Fibroblast of peridontal ligament (primary cell): ENCODE data around the gene PZP.
"Not testable (repeated sequence)": the region's sequence is repeated elsewhere in the genome, so short reads cannot be mapped to it uniquely, and the experiment has no call there.

ENCODE experiments used
- DNase-seq: peaks from one replicate; pipeline ENCODE4 v3.0.0-alpha.2; 2010; ENCODE audit errors: extremely low read depth

The PZP gene

DNA sequence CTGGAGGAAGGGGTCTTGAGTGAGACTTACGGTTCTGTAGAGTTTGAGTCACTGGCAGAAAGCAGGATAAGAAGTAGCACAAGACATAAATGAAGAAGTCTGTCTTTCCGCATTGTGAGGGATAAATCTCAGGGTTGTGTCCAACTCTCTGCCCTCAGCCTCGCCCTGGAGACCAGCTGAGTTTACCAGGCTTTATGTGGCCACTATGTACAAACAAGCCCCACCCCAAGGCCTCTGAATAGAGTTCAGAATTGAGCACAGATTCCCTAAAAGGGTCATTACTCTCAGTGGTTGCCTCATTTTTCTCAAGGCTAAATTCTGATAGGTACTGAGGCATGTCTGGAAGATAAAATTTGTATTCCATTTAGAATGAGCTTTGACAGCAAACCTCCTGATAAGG, at the start of gene PZP:
TSS of gene PZP (minus strand) at position 167 of the 400 bp plus-strand sequence. CDS start at position 113, 54 bp downstream.
- no peak for DNase-seq

DNA sequence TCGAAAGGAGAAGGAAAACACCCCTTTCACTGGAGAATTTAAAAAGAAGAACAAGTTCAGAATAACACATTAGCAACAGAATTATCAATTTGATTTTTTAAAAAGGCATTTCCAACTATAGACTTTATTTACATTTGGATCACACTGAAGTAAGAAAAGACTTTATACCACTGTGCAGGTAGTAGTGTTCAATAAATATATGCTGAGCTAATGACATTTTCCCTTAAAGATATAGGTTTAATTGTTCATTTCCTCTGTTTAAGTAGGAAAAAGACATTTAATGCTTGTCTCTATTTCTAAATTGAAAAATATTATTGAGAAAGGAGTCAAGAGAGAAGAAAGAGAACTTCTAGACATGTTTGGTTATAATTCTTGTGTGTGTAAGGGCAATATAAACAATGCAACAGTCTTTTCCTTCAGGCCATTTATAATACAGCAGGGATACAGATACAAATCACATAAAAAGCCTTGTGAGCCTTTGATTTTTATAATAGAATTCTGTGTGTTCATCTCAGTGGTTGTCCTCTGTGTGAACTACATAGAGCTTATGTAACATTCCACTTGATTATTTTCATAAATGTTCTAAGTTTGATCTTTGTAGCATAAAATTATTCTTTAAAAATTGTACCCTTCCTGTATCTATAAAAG, 48.7 kb upstream of the PZP start:
- no peak for DNase-seq

DNA sequence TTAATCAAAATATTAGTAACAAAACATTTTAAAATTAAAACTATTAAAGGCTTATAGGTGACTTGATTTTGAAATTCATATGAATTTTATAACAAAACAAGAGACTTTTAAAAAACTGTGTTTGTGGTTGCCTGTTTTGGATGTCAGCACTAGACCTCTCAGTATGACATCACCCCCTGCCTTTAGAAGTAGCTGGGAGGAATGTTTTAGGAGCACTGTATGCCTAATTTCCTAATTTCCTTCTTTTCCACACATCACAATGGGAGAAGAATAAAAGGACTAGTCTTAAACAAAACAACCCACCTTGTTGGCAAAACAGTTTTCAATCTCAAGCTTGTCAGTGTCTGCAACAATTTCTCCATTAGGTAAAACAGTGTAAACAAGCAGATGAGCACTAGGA, 48.1 kb upstream of the PZP start:
- no peak for DNase-seq

DNA sequence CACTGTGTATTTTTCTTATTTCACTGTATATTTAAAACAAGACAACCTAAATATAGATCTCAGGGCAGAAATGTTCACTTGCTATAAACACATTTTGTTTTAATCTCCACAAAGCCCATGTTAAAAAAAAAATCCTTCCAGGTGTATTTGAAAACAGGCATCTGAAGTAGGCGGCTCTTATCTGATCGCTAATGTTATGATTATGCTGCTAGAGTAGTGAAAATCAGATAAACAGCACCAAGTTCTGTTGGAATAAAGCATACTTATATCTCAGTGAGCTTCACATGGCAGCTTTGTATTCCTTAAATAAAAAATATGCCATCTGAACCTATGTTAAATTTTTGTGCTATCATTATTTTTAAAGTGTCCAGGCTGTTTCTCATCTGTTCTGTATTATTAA, 47.6 kb upstream of the PZP start:
- DNase-seq: no peak

DNA sequence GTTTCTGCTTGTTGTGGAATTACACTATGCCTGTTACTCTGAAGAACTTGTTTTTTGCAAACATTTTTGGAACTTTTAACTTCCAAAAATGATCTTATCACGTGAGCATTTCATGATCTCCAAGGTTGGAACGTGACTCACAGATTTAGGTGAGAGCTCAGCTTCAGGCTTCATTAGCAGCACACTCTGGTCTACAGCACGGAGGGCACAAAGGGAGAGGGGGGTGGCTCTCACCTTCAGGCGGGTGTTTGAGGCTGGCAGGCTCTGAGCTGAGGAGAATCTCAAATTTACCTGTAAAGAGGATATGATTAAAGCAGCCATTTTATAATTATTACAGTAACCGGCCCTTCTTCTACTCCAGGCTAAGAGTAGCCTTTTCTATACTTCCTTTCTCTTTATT, 45.3 kb upstream of the PZP start:
- DNase-seq: no peak

DNA sequence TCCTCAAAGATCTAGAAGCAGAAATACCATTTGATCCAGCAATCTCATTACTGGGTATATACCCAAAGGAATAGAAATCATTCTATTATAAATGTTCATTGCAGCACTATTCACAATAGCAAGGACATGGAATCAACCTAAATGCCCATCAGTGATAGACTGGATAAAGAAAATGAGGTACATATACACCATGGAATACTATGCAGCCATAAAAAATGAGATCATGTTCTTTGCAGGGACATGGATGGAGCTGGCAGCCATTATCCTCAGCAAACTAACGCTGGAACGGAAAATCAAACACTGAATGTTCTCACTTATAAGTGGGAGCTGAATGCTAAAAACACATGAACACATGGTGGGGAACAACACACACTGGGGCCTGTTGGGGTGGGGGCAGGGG, 44.6 kb upstream of the PZP start:
- not testable (repeated sequence) for DNase-seq

DNA sequence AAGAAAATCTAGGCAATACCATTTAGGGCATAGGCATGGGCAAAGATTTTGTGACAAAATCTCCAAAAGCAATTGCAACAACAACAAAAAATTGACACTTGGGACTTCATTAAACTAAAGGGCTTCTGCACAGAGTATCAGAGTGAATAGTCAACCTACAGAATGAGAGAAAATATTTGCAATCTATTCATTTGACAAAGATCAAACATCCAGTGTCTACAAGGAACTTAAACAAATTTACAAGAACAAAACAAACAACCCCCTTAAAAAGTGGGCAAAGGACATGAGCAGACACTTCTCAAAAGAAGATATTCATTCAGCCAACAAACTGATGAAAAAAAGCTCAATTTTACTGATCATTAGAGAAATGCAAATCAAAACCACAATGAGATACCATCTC, 44.1 kb upstream of the PZP start:
- no peak for DNase-seq

DNA sequence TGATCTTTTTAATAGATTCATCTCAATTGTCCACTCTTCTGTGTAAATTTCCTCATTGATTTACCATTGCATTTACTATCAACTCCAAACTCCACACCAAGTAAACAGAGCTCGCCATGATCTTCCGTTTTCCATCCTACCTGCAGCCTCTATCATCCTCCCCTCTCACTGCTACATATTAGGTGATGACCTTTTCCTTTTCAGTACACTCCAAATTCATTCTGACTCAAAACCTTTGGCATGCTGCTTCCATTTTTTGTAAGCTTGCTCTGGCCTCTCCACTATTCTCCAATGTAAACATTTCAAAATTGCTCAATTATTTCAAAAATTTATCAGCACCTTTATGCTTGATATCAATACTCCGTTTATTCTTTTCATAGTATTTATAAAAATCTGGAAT, 40.2 kb upstream of the PZP start:
- DNase-seq: no peak

DNA sequence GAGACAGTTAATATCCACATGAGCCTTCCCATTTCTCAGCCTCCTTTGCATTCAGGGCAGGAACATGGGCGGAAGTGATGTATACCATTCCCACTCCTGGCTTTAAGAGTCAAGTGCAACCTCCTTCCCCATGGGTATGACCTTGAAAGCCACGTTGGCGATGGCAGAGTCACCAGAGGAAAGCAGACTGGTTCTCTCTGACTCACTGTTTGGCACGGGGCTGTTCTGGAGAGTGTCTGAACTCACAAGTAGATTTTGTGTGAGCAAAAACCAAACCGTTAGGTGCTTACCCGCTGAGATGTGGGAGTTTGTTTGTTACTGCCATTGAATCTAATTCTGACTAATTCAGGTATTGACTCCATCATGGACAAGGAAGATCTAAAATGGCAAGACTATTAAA, 36.7 kb upstream of the PZP start:
- no peak for DNase-seq

DNA sequence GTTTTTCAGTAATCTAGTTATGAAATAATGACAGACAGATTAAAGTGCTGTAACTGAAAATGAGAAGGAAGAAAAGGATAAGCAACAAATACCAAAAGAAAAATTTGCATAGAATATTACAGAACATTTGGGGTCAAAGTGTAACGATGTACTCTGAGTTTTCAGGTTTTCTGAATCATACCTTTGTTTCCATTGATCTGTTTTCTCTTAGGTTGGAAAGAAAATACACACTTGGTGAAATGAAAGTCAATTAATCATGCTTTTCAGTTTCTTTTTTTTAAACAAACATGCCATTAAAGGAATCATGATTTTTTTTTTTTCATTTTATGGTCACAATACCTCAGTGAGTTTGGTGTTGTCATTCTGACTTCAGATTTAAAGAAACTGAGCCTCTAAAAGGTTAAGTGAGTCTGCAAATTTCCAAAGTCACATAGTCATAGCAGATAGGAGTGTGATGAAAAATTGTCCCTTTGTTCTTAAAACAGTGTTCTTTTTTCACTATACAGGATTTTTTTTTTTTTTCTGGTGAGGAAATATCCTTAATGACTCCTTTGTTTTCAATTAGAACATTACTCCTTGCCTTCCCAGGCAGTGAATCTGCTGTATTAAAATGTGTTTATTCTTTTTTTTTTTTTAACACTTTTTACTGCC, 35.9 kb upstream of the PZP start:
- no peak for DNase-seq

DNA sequence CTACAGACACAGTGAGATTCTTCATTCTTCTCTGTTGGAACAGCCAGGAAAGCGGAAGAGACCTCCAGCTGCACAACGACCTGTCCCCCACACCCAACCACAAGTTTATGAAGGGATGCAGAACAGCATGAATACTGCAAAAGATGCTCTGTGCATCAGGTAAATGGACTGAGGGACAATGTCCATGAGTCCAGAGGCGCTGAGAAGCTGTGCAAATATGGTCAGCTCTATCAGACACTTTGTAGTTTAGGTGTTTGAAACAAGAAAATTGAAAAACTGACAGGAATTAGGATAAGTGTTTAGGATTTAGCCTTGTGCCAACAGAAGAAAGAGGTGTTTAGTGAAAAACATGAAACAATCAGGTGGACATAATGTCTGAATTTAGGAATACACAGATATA, 33.1 kb upstream of the PZP start:
- DNase-seq: no peak

DNA sequence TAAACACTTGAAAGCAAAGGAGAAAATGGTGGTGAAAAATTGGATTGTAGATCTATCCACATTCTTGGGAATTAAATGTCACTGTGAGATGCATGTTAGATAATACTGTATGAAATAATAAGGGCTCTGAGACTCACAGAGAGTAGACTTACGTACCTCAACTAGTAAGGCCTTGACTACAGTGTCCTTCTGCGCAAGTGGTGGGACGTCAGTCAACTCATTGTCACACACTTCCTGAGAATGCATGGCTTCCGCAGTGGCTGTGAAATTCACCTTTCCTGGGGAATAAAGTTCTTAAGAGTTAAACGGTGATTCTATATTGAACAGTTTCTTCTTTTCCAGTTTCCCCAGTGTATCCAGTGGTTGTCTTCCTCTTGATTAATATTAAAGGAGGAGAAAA, 32.6 kb upstream of the PZP start:
- no peak for DNase-seq

DNA sequence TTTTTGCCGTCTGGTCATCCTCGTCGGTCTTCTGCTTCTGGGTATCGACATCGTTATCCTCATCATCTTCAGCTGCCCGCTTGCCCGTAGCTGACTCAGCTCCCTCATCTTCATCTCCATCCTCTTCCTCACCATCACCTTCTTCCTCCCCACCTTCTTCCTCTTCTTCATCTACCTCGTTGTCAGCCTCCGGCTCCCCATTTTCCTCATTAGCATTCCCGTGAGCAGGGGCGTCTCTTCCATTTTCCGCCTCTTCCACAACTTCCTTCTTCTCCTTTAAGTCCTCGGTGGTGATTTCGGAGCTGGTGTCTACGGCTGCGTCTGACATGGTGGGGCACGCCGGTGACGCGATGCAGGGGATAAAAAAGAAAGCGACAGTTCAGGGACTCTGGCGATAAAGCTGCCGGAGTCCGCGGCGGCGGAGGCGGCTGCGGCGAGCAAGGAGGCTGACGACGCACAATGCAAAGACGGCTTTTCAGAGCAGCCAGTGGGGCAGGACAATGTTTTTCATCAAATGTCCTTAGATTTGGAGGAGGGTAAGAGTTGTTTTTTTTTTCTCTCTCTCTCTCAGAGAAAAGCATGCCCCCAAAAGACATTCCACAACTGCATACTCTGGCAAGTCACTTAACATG, 31.9 kb upstream of the PZP start:
- DNase-seq: not testable (repeated sequence)

DNA sequence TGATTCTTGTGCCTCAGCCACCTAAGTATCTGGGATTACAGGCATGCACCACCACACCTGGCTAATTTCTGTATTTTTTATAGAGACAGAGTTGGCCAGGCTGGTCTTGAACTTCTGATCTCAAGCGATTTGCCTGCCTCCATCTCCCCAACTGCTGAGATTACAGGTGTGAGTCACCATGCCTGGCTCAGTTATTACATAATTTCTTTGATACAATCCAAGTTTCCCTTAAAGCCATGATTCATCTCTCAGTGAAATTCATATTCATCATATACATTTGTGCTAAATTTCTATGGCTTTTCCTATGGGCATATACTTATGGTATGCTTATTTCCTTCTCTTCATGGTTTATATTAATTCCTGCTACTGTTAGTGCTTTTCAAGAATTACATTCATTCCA, 29.1 kb upstream of the PZP start:
- DNase-seq: no peak

DNA sequence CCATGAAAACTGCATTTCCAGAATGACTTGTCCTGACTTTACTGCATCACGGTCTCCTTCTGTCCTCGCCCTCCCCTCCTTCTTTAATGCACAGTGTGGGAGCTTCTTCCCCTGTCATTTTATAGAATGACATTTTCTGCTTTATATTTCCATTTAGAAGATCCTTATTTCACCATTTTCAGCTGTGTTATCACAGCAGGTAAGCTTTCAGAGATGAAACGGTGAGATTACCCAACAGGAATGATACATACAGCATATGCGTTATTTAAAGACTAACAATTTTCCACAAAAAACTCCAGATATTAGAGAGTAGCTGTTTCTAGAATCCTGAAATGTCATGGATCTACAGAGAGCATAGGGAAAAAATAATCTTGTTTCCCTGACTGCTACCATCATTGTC, 27.3 kb upstream of the PZP start:
- no peak for DNase-seq

DNA sequence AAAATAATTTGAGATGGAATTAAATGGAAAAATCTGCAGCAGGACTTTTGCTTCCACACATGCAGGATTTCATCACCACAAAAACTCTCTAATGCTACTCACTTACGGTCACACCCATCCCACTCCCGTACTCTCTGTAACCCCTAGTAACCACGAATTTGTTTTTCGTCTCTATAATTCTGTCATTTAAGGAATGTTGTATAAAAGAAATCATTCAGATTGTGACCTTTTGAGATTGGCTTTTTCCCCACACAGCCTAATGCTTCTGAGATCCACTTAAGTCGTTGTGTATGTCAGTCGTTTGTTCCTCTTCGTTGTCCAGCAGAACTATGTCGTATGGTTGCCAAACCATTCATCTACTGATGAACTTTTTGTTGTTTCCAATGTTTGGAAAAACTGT, 19.8 kb upstream of the PZP start:
- no peak for DNase-seq

DNA sequence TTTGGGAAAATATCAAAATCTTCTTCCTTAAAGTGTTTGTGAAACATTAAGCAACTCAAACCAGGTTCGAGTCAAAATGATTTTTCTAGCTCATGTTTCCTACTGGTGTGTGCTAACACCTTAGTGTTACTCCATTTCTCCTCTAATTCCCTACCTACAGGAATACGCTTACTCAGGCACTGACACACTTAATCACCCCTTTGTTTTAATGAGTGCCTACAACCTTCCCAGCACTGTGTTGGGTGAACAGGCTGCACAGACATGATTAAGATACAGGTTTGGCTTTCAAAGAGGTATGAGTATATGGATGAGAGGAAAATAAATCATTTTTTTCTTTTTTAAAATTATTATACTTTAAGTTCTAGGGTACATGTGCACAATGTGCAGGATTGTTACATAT, 15.6 kb upstream of the PZP start:
- no peak for DNase-seq

DNA sequence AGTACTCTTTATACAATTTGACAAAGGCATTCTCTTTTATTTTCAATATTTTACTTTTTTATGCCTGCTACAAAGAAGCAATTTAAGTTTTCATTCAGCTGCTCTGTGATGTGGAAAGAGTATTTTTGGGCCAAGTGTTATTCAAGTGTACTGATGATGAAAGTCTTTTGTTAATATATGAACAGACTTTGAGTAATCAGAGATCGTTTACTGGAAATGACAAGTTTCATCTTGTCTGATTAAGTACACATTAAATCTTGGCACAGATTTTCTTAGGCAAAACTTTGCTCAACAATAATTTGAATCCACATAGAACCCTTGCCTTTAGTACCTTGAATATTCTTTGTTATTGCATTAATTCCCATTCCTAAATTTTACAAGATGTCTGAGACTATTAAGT, 13.3 kb upstream of the PZP start:
- DNase-seq: peak; percentile 1

DNA sequence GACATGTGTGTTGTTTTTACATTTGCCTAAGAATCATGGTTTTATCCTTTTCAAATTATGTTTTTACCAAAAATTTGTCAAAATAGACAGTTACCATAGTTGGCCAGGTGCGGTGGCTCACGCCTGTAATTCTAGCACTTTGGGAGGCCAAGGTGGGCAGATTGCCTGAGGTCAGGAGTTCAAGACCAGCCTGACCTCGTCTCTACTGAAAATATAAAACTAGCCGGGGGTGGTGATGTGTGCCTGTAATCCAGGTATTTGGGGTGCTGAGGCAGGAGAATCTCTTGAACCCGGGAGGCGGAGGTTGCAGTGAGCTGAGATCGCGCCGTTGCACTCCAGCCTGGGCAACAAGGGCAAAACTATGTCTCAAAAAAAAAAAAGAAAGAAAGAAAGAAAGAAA, 12.8 kb upstream of the PZP start:
- not testable (repeated sequence) for DNase-seq

DNA sequence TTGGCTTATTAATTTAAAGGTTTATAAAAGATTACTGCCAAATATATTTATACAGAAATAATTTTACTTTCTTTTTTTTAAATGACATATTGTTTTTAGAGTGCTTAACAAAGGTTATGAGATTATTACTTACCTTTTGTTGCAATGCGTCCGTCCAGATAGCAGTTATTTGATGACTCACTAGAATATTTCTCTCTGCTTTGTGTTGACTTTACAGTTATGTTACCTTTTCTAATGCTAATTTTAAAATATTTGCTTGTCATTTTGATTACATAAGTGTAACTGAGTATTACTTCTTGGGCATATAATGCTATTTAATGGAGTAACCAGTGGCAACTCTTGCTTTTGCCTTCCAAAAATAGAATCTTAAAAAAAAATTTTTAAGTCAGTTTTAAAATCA, 6.3 kb upstream of the PZP start:
- DNase-seq: no peak

DNA sequence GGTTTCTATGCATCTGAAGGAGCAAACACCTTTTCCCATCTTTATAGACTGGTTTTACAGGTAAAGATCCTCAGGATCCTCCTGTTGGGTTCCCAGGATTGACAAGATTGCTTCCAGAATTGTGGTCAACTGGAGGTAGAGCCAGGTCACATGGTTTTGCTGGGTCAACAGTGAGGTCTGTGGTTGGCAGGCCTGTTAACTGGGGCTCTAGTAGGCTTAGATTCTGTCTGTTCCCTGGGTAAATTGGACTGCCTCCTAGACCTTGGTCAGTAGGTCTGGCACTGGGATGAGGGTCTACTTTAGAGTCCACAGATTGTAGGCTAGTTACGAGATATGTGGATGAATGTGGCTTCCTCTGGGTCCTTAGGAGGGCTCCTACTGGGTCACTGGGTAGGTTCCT, 3.5 kb upstream of the PZP start:
- no peak for DNase-seq

DNA sequence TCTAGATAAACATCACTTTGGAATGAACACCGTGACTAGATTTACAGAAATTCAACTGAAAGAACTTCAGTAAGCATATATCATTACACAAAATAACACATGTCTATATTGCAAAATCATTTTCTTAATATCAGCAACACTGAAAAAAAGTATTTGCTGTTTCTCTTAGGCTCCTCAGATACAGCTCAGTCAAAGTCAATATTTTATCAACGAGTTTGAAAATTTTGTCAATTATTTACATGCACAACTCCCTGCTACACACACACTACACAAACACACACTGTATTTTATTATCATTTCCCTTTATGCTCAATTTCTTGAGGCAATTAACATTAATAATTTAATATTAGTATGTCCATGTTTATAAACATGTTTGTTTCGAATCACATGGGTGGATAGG, 3.8 kb downstream of the PZP start:
- DNase-seq: no peak

DNA sequence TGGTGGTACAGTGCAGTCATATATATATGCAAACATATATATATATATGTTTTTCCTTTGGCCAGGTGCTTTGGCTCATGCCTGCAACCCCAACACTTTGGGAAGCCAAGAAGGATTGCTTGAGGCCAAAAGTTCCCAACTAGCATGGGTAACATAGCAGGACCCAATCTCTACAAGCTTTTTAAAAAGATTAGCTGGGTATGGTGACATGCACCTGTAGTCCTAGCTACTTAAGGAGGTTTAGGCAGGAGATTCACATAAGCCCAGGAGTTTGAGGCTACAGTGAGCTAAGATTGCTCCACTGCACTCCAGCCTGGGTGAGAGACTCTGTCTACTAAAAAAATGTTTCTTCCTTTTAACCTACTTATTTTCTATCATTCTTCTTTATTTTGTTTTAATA, 10.2 kb downstream of the PZP start:
- no peak for DNase-seq

DNA sequence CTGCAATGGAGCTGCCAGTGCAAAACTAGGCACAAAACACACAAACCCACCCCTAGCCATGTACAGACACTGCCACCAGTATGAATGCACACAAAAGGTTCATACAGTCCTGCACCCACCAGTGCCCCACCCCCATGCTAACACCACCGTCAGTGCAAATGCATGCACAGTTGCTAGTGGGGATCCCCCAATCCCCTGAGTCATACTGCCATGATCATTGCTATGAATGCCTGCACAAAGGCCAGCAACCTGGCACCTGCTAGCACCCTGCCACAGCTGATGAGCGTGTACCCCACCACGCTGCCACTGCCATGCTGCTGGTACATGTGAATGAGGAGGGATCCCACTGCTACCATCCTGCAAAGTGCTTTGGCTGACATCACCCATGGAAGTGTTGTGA, 23.9 kb downstream of the PZP start:
- no peak for DNase-seq
